GM18526 (cell line): Measurements from ENCODE around the gene RPS21.

Experiments
- POLR2A ChIP-seq: IDR thresholded peaks from 3 replicates; pipeline ENCODE4 v1.6.1; 2011; ENCODE audit not compliant: insufficient read length; ENCODE audit errors: extremely low read depth

RPS21 gene

GRCh38 chr20:62358171-62359042, 28.5 kb upstream of the RPS21 start:
- TF ChIP-seq POLR2A = no peak

GRCh38 chr20:62359043-62359490, 27.8 kb upstream of the RPS21 start:
- no peak for TF ChIP-seq POLR2A

GRCh38 chr20:62359491-62360121, 27.3 kb upstream of the RPS21 start:
- TF ChIP-seq POLR2A = no peak

- TF ChIP-seq POLR2A = no peak
Measured at GRCh38 chr20:62360854-62361798, 25.8 kb upstream of the RPS21 start.

- no peak for TF ChIP-seq POLR2A
Measured at GRCh38 chr20:62361799-62362589, 24.9 kb upstream of the RPS21 start.

- no peak for TF ChIP-seq POLR2A
Measured at GRCh38 chr20:62362590-62362940, 24.3 kb upstream of the RPS21 start.

GRCh38 chr20:62362991-62363919, 23.6 kb upstream of the RPS21 start:
- TF ChIP-seq POLR2A = no peak

GRCh38 chr20:62363920-62364851, 22.7 kb upstream of the RPS21 start:
- TF ChIP-seq POLR2A = no peak

- no peak for TF ChIP-seq POLR2A
Measured at GRCh38 chr20:62364911-62365736, 21.8 kb upstream of the RPS21 start.

GRCh38 chr20:62365814-62366369, 21.0 kb upstream of the RPS21 start:
- no peak for TF ChIP-seq POLR2A

- no peak for TF ChIP-seq POLR2A
Measured at GRCh38 chr20:62366370-62367135, 20.4 kb upstream of the RPS21 start.

GRCh38 chr20:62367136-62367632, 19.7 kb upstream of the RPS21 start, which contains the start of gene LAMA5:
Gene LAMA5 (minus strand): TSS chr20:62367312. CDS start chr20:62367245, 67 bp downstream.
- no peak for TF ChIP-seq POLR2A
